ENCODE measurements around the gene REG3G. TPM values are rescaled to one million over a fixed set of nuclear protein-coding genes. Genes with fewer than 3 reads are reported as not detected.
"Not testable (repeated sequence)": the region's sequence is repeated elsewhere in the genome, so short reads cannot be mapped to it uniquely, and the experiment has no call there.

The REG3G gene
- total RNA-seq, 1 experiment from 2014 or later = 0.23 TPM

DNA sequence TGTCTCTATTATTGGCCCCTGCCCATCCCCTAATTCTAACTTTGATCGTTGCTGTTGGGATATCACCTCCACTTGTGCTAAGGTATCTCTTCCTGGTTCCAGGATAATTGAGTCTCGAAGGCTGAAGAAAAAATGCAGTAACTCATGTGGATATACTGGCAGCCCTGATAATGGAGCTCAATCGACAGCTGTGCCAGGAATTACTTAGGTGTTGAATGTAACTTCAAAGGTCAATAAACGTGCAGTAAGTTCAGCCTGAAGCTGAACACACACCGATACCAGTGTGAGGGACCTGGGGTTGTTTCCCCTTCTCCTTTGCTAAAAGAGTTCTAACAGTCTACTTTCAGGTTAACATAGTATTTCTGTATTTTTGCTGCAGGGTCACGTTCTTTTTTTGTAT, 11.9 kb upstream of the REG3G start:
- no peak for DNase-seq (ENCODE audit: low read depth)

DNA sequence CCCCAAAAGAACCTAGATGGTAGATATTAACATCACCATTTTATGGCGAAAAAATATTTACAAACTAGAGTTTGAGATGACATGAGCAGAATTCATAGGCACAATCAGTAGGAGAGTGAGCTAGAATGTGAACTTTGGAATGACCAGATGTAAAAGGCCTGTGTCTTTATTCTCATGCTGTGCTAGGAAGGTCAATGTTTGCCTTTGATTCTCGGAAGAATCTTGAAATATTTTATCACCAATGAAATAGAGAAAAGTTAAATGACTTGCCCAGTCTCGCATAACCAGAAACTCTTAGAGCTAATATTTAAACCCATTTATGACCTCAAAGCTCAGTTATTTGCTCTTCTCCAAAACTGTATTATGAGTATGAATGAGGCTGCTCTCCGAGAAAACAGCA, 9.2 kb upstream of the REG3G start:
- DNase-seq (ENCODE audit: low read depth) = no peak

- no peak for DNase-seq (ENCODE audit: low read depth)
Measured at GRCh38 chr2:79026061-79026460, 559 bp downstream of the REG3G start.

DNA sequence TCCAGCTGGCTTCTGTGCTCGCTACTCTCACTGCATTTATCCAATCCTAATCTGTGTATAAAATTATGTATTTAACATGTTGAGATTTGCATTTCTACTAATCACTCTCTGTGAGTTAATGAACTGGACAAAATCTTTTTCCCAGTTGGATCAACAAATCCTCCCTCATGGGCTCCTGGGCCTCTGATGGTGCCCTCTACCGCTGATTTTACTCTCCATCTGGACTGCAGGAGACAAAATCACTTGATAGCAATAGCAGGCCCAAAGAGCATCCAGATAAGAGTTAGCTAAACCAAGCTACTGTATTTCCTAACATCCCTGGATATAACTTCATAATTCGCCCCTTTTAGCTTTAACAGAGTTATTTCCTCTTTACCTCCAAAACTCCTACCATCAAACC, 14.4 kb downstream of the REG3G start:
- no peak for DNase-seq (ENCODE audit: low read depth)

DNA sequence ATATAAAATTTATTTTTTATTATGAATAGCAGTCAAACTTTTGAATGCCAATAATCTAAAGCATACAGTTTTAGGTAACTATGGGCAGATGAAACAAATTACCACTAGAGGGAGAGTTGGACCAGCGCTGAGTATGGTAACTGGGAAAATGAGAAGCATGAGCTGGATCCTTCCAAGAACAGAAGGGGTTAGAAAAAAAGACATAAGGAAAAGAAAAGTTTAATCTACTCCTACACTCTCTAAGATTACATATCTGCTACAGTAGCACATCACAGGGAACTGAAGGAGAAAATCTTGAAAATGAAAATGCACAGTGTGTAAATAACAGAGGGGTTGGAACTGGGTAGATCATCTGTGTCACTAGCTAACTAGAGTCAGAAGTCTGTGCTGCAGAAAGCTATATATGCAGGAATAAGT, 15.5 kb downstream of the REG3G start:
- peak; percentile 10 for DNase-seq (ENCODE audit: low read depth)

GRCh38 chr2:79053486-79053885, 28.0 kb downstream of the REG3G start:
- DNase-seq (ENCODE audit: low read depth) = not testable (repeated sequence)

DNA sequence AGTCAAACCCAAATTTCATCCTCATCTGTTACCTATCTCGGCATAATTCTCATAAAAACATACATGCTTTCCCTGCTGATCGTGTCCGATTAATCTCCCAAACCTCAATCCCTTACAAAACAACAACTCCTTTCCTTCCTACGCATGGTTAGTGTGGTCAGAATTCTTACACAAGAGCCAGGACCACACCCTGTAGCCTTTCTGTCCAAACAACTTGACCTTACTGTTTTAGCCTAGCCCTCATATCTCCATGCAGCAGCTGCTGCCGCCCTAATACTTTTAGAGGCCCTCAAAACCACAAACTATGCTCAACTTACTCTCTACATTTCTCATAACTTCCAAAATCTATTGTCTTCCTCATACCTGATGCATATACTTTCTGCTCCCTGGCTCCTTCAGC, 29.3 kb downstream of the REG3G start:
- DNase-seq (ENCODE audit: low read depth) = not testable (repeated sequence)

- DNase-seq (ENCODE audit: low read depth) = no peak
Measured at GRCh38 chr2:79065201-79065600, 39.7 kb downstream of the REG3G start.

DNA sequence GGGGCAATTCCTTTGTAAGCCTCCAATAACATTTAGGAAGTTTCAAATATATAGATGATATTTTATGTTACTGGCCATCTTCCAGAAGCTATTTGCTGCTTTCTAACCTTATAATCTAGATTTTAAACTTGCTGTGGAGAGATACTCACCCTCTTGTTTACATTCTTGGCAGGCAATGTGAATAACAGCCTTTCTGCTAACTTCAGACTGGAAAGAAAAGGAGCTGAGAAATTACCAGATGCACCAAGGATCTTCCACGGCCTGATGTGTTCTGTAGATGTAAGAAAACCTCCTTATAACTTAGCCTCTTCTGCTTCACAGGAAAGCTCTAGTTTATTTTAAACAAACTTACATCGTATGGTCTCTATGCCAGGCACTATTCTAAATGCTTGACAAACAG, 45.6 kb downstream of the REG3G start:
- no peak for DNase-seq (ENCODE audit: low read depth)

Other genes starting within 250 kb of the REG3G start
- gene REG1B, start 62.3 kb downstream of the REG3G start, total RNA-seq (2014; rRNA removed; shearing (Covaris generic)) = not detected in 2 replicates
- gene REG1A, start 94.8 kb downstream of the REG3G start, total RNA-seq (2014; rRNA removed; shearing (Covaris generic)) = not detected in 2 replicates
- gene REG3A, start 134.1 kb downstream of the REG3G start, total RNA-seq (2014; rRNA removed; shearing (Covaris generic)) = not detected in 2 replicates